K562 (cell line): Measurements from ENCODE around the gene PCDHB2. TPM values are rescaled to one million over a fixed set of nuclear protein-coding genes. Genes with fewer than 3 reads are reported as not detected.

ENCODE experiments used
- ATAC-seq: fragments of 200-7000 bp; cut with Tn5 transposase; 3 replicates; pipeline ENCODE4 v1.9.1; 2020; ENCODE audit warnings: moderate library complexity
- BruUV-seq: library from RNA; stranded (reverse); fragments of 400-500 nt; replicated peaks from 2 replicates; lab custom pipeline; 2021; lab: Mats Ljungman, UMichigan
- CTCF ChIA-PET: fragments of 300-600 bp; formaldehyde crosslinking; extraction: SDS; loops from one replicate; lab custom pipeline; 2021; ENCODE audit warnings: low intra/inter-chr PET ratio; lab: Yijun Ruan, JAX
- POLR2A ChIA-PET: fragments of 300-600, 350-650 bp; sonication (Branson Sonifier 250); formaldehyde crosslinking; extraction: SDS; loops from one replicate; lab custom pipeline; 2021; ENCODE audit warnings: antibody characterized with exemption, inconsistent platforms; lab: Yijun Ruan, JAX
- DNase-seq, 4 experiments: peaks; one replicate each; pipeline versions ENCODE4 v3.0.0 to v3.0.0-alpha.2; 2011 to 2018; ENCODE audit warnings: low spot score in 3 of 4, mixed read lengths in 3 of 4; ENCODE audit errors: extremely low read depth in 1 of 4
- FAIRE-seq: peaks from 2 replicates; lab custom pipeline; 2011; peaks lifted over from hg19 to GRCh38; lab: Jason Lieb, UNC
- H2AFZ ChIP-seq: 2 replicates; pipeline ENCODE4 v1.6.0; 2011; ENCODE audit warnings: low read depth, low read length, control low read depth, inconsistent platforms
- H3K27ac ChIP-seq: fragments of 200-600 bp; 3 replicates; pipeline ENCODE4 v1.8.0; 2011; ENCODE audit warnings: low read depth, mild to moderate bottlenecking, control low read depth, inconsistent platforms, low read length, moderate library complexity, mixed read lengths; ENCODE audit errors: extremely low read depth
- H3K27me3 ChIP-seq, 2 experiments: fragments of 300-600 bp in 1 of 2; 2 replicates in 1 of 2; 3 replicates in 1 of 2; pipeline versions ENCODE4 v1.6.0 to v1.8.0; 2011; ENCODE audit warnings: inconsistent platforms in 2 of 2, low read length in 2 of 2, mild to moderate bottlenecking in 1 of 2, mixed read lengths in 1 of 2, moderate library complexity in 1 of 2; ENCODE audit not compliant: control insufficient read depth in 2 of 2, insufficient read depth in 2 of 2
- H3K36me3 ChIP-seq: fragments of 300-600 bp; 3 replicates; pipeline ENCODE4 v1.8.0; 2011; ENCODE audit warnings: mild to moderate bottlenecking, low read length, inconsistent platforms; ENCODE audit not compliant: control insufficient read depth, insufficient read depth
- H3K4me1 ChIP-seq, 2 experiments: fragments of 200-600 bp in 1 of 2; replicated peaks in 1 of 2; 2 replicates in 1 of 2; 3 replicates in 1 of 2; pipeline versions ENCODE4 v1.5.1 to v1.8.0; 2011; ENCODE audit warnings: inconsistent platforms in 2 of 2, low read length in 2 of 2, mild to moderate bottlenecking in 1 of 2, mixed read lengths in 1 of 2, moderate library complexity in 1 of 2; ENCODE audit not compliant: control insufficient read depth in 2 of 2, insufficient read depth in 2 of 2
- H3K4me2 ChIP-seq: 2 replicates; pipeline ENCODE4 v1.6.1; 2011; ENCODE audit warnings: low read length, control low read depth, inconsistent platforms, mixed read lengths; ENCODE audit not compliant: insufficient read depth
- H3K4me3 ChIP-seq: fragments of 200-600 bp; sonication (generic), shearing (Covaris generic); 2 replicates; pipeline ENCODE4 v1.5.1; 2016; ENCODE audit warnings: control low read depth, inconsistent platforms
- H3K79me2 ChIP-seq: fragments of 200-600 bp; 3 replicates; pipeline ENCODE4 v1.8.0; 2011; ENCODE audit warnings: low read length, inconsistent platforms; ENCODE audit not compliant: control insufficient read depth, insufficient read depth
- H3K9ac ChIP-seq, 2 experiments: 2 replicates each; pipeline versions ENCODE4 v1.6.0 to v1.6.1; 2011; ENCODE audit warnings: low read depth in 2 of 2, low read length in 2 of 2, control low read depth in 1 of 2, inconsistent platforms in 1 of 2, mild to moderate bottlenecking in 1 of 2, mixed read lengths in 1 of 2; ENCODE audit not compliant: insufficient read depth in 1 of 2
- H3K9me1 ChIP-seq: one replicate; pipeline ENCODE4 v1.6.0; 2011; ENCODE audit warnings: inconsistent platforms, mild to moderate bottlenecking, low read length, moderate library complexity; ENCODE audit not compliant: control insufficient read depth, insufficient read depth
- H3K9me3 ChIP-seq: replicated peaks from 2 replicates; pipeline ENCODE4 v1.5.1; 2011; ENCODE audit warnings: low read depth, low read length, inconsistent platforms; ENCODE audit not compliant: control insufficient read depth, insufficient read depth
- H4K20me1 ChIP-seq: replicated peaks from 2 replicates; pipeline ENCODE4 v1.6.1; 2011; ENCODE audit warnings: low read length, inconsistent platforms, mixed read lengths; ENCODE audit not compliant: control insufficient read depth, insufficient read depth
- CBFA2T3 ChIP-seq: fragments of 450-650 bp; IDR thresholded peaks from 2 replicates; pipeline ENCODE4 v1.6.1; 2017
- CBX8 ChIP-seq: fragments of 200-600 bp; sonication (generic); IDR thresholded peaks from 2 replicates; pipeline ENCODE4 v1.6.1; 2012; ENCODE audit warnings: borderline replicate concordance, mixed run types, low read depth, mild to moderate bottlenecking, moderate library complexity, mixed read lengths, low read length, control low read depth, inconsistent platforms; ENCODE audit not compliant: poor library complexity, severe bottlenecking; ENCODE audit errors: extremely low read depth
- CHCHD3 ChIP-seq: fragments of 250-450 bp; sonication (Bioruptor Pico); IDR thresholded peaks from 2 replicates; pipeline ENCODE4 v2.1.2; 2022; ENCODE audit warnings: mild to moderate bottlenecking
- EHMT2 ChIP-seq: fragments of 450-650 bp; IDR thresholded peaks from 2 replicates; pipeline ENCODE4 v1.6.1; 2018; ENCODE audit warnings: antibody characterized with exemption
- FOSL1 ChIP-seq: fragments of 200-800 bp; sonication (Bioruptor generic); conservative IDR thresholded peaks from 2 replicates; pipeline ENCODE4 v1.6.1; 2016; ENCODE audit warnings: missing genetic modification characterization, missing compliant biosample characterization
- FOXA3 ChIP-seq, 2 experiments: fragments of 450-650 bp in 1 of 2; sonication (generic) in 1 of 2; formaldehyde crosslinking; IDR thresholded peaks in 1 of 2; conservative IDR thresholded peaks in 1 of 2; 2 replicates each; pipeline versions ENCODE4 v1.4.0 to v1.8.0; 2020 to 2022; ENCODE audit warnings: mild to moderate bottlenecking in 2 of 2, missing genetic modification reagents in 1 of 2
- HNRNPH1 ChIP-seq: fragments of 200-400 bp; formaldehyde crosslinking; optimal IDR thresholded peaks from 2 replicates; pipeline ENCODE3; 2017; ENCODE audit warnings: low read depth, mild to moderate bottlenecking, low read length, moderate library complexity
- MXD1 ChIP-seq: fragments of 250-450 bp; sonication (Bioruptor Pico); IDR thresholded peaks from 2 replicates; pipeline ENCODE4 v1.8.0; 2021; ENCODE audit warnings: borderline replicate concordance, mild to moderate bottlenecking, moderate library complexity; ENCODE audit not compliant: poor library complexity, severe bottlenecking
- NCOA2 ChIP-seq, 2 experiments: fragments of 450-650 bp; IDR thresholded peaks; 2 replicates each; pipeline ENCODE4 v1.6.1; 2018; ENCODE audit warnings: mild to moderate bottlenecking in 2 of 2, moderate library complexity in 1 of 2; ENCODE audit not compliant: partially characterized antibody in 2 of 2
- NFXL1 ChIP-seq: fragments of 450-650 bp; formaldehyde crosslinking; IDR thresholded peaks from 2 replicates; pipeline ENCODE4 v1.4.0; 2021; ENCODE audit warnings: mild to moderate bottlenecking
- PHF21A ChIP-seq: fragments of 450-650 bp; IDR thresholded peaks from 2 replicates; pipeline ENCODE4 v1.6.1; 2017; ENCODE audit warnings: low read depth, borderline replicate concordance
- RBM25 ChIP-seq: fragments of 200-400 bp; formaldehyde crosslinking; IDR thresholded peaks from 2 replicates; pipeline ENCODE4 v1.6.1; 2018; ENCODE audit warnings: low read length, low read depth, moderate library complexity; ENCODE audit not compliant: severe bottlenecking
- TEAD2 ChIP-seq: fragments of 450-650 bp; IDR thresholded peaks from 2 replicates; pipeline ENCODE4 v1.6.1; 2016; ENCODE audit warnings: missing genetic modification characterization, control low read depth, missing compliant biosample characterization
- TFE3 ChIP-seq: fragments of 450-650 bp; formaldehyde crosslinking; IDR thresholded peaks from 2 replicates; pipeline ENCODE4 v1.4.0; 2020; ENCODE audit warnings: mild to moderate bottlenecking, mixed read lengths
- ZNF316 ChIP-seq: fragments of 450-650 bp; IDR thresholded peaks from 2 replicates; pipeline ENCODE4 v1.6.1; 2016
- ZNF511 ChIP-seq: sonication (generic); formaldehyde crosslinking; IDR thresholded peaks from 2 replicates; pipeline ENCODE4 v1.8.0; 2022; ENCODE audit warnings: mild to moderate bottlenecking, missing genetic modification reagents
- ZNF79 ChIP-seq: fragments of 250-450 bp; sonication (Bioruptor Pico); IDR thresholded peaks from 2 replicates; pipeline ENCODE4 v1.4.0; 2020; ENCODE audit warnings: low read depth, mild to moderate bottlenecking, moderate library complexity
- WGBS: fragments of 100-300 bp; shearing (Covaris generic); methylation state at CpG from one replicate; pipeline ENCODE4 v1.1.6; 2016; ENCODE audit warnings: low coverage, mixed read lengths; ENCODE audit not compliant: insufficient coverage; ENCODE audit errors: missing lambda C conversion rate; 5-methylcytosine and 5-hydroxymethylcytosine counted together
- in situ Hi-C: fragments of 300-500 bp; cut with MboI; formaldehyde crosslinking; loops from 4 replicates; pipeline ENCODE4 v1.15.0; 2018; ENCODE audit warnings: inconsistent platforms, mixed read lengths
- intact Hi-C: fragments of 100-400 bp; cut with micrococcal nuclease; formaldehyde crosslinking; loops from 2 replicates; pipeline ENCODE4 v1.14.2; 2022
- polyA plus RNA-seq, 8 experiments: library from polyadenylated mRNA; depleted of rRNA in 4 of 8; stranded (reverse) in 5 of 8; unstranded in 3 of 8; fragments of >200 nt; fragmentation: Nextera tagmentation in 2 of 8; fragmentation: Illumina TruSeq in 1 of 8; extraction: Ambion mirVana in 2 of 8; extraction: Trizol in 1 of 8; gene quantifications; 2 replicates each; pipeline versions ENCODE4 v1.2.1 to v1.2.3, GENCODE V29; 2011 to 2014; ENCODE audit warnings: inconsistent platforms in 1 of 8, missing spikeins in 1 of 8
- total RNA-seq, 7 experiments: library from RNA; depleted of rRNA in 6 of 7; stranded (reverse); fragments of >200 nt in 6 of 7; fragmentation: Illumina TruSeq in 2 of 7; extraction: Trizol in 2 of 7; gene quantifications; 2 replicates each; pipeline versions ENCODE4 v1.2.1 to v1.2.3, GENCODE V29; 2011 to 2021; ENCODE audit warnings: low replicate concordance in 1 of 7

Gene PCDHB2
- total and polyA plus RNA-seq, 9 of the 15 experiments (the other 6 are each of a cell fraction or from before 2014, with no cell fraction given): 0.10 to 0.22 (median 0.17) TPM; not detected in 5

GRCh38 chr5:141095263-141095641 is 837 bp downstream of the PCDHB2 start:
- H3K79me2 ChIP-seq: no peaks in the 10 kb centered on the region
- no peaks in the 10 kb centered on the region for H3K9me1 ChIP-seq
- no peak for FAIRE-seq
- H3K9ac ChIP-seq: no peak overlapping the region
- TF ChIP-seq ZNF79 (CRISPR knock-in tag) (no peak), HNRNPH1 (no peak), EHMT2 (no peak), NFXL1 (no peak), RBM25 (no peak), ZNF316 (no peak), FOSL1 (tag) (no peak), FOXA3 (CRISPR knock-in tag; conservative IDR thresholded peaks at IDR 0.05 in 1 of 2, IDR thresholded peaks at IDR 0.05 in 1 of 2) (no peak), TEAD2 (tag) (no peak), TFE3 (CRISPR knock-in tag) (no peak), MXD1 (CRISPR knock-in tag) (no peak), CBFA2T3 (no peak), PHF21A (no peak), ZNF511 (CRISPR knock-in tag) (no peak), CBX8 (no peak), NCOA2 (IDR thresholded peaks at IDR 0.05; ENCODE audit: partially characterized antibody in 2 of 2) (no peak), CHCHD3 (CRISPR knock-in tag) (no peak)
- TF ChIP-seq, all 486 proteins: peak for 0
- Histone ChIP-seq H3K9me3 (no peaks in the 10 kb centered on the region), H3K4me3 (no peak overlapping the region), H3K4me1 (no peaks in the 10 kb centered on the region), H3K36me3 (no peaks in the 10 kb centered on the region), H3K4me2 (no peak overlapping the region), H3K27ac (no peak overlapping the region), H2AFZ (no peak overlapping the region), H3K27me3 (no peaks in the 10 kb centered on the region; a peak in 1 of 5 replicates), H4K20me1 (no peaks in the 10 kb centered on the region)
- DNase-seq (no peak), ATAC-seq (peak; percentile 59; the same call in 2 of the 3 replicates)
- intact Hi-C loops: no loop called here
- ChIA-PET CTCF (no interaction called here), POLR2A (no interaction called here)
- BruUV-seq: no TSS peak
- in situ Hi-C loops: no loop called here
- WGBS: 3% methylated on average over 12 of the region's 12 CpGs
